Epithelial cell of esophagus (primary cell): Measurements from ENCODE around the gene EED.
"Not testable (repeated sequence)": the region's sequence is repeated elsewhere in the genome, so short reads cannot be mapped to it uniquely, and the experiment has no call there.

Experiments used
- DNase-seq: peaks from one replicate; pipeline ENCODE4 v3.0.0; 2010; ENCODE audit warnings: low read depth
- H3K4me3 ChIP-seq: 2 replicates; pipeline ENCODE4 v1.5.1; 2011; ENCODE audit warnings: mild to moderate bottlenecking, low read length, control low read depth
- CTCF ChIP-seq: IDR thresholded peaks from 2 replicates; pipeline ENCODE4 v1.5.1; 2011; ENCODE audit warnings: low read depth, mild to moderate bottlenecking, low read length, control low read depth, inconsistent platforms; ENCODE audit not compliant: insufficient read depth; ENCODE audit errors: missing control alignments

Gene EED

GRCh38 chr11:86218125-86219084 lies 26.1 kb upstream of the EED start:
- peak; percentile 79 for DNase-seq
- TF ChIP-seq CTCF = peak; percentile 98
- H3K4me3 ChIP-seq = no peak overlapping the region

DNA sequence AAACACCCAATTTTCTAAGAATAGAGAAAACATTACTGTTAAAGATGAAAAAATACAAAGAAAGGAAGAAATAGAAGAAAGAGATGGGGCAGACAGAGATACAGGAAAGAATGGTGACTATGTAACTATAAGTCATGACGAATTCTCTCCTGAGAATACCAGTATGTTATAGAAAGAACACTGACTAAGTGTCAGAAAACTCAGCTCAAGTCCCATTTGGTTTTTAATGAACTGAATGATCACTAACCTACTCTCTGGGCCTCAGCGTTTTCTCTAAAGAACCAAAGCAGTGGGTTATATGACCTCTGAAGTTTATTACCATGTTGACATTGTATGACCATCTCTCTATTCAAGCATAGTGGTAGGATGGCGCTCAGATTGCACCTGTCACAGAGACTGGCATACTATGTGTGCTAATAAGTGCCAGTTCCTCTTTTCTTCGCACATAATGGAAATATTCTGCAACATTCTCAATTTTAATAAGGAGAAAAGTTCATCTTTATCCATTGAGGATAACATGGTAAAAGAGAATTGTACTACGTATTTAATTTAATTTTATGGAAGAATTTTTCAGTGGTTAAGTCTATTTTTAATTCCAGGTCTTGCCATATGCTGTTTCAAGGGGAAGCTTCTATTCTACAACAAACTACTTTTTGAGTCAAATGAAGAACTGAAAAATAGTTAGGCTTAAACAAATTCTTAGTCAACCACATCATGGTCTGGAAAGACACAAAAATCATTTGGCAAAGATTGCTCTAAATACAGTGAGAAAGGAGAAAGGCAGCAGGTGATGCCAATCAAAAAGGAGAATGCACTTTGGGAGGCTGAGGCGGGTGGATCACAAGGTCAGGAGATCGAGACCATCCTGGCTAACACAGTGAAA lies 25.0 kb upstream of the EED start:
- no peak for TF ChIP-seq CTCF
- no peak for DNase-seq
- no peak overlapping the region for H3K4me3 ChIP-seq

DNA sequence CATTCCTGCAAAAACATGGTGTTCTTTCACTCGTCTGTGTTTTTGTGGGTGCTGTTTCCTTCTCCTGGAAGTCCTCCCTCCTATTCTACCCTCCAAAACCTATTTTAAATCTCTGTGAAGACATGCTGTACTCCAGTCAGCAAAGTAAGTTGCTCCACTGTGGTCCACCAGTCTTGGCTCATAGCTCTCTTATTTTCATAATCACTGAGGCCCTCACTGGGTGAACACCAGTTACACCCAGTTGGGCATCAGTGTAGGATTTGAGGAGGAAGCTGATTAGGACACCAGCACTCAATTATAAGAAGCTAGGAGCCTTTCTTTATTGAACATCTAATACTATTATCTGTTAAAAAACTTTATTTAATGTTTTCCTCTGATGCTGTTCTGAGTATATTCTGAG lies 23.9 kb upstream of the EED start:
- H3K4me3 ChIP-seq = no peak overlapping the region
- TF ChIP-seq CTCF = no peak
- no peak for DNase-seq

GRCh38 chr11:86222081-86222480 lies 22.5 kb upstream of the EED start:
- DNase-seq = no peak
- TF ChIP-seq CTCF = no peak

GRCh38 chr11:86224575-86224974 lies 20.0 kb upstream of the EED start:
- not testable (repeated sequence) for H3K4me3 ChIP-seq, DNase-seq

More at GRCh38 chr11:86222081-86222480, 22.5 kb upstream of the EED start:
- H3K4me3 ChIP-seq = no peak overlapping the region

DNA sequence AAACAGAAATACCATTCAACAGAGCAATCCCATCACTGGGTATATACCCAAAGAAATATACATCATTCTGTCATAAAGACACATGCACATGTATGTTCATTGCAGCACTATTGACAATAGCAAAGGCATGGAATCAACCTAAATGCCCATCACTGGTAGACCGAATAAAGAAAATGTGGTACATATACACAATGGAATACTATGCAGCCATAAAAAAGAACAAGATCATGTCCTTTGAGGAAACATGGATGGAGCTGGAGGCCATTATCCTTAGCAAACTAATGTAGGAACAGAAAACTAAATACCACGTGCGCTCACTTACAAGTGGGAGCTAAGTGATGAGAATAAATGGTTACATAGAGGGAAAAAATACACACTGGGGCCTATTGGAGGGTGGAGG lies 19.2 kb upstream of the EED start:
- H3K4me3 ChIP-seq = not testable (repeated sequence)

DNA sequence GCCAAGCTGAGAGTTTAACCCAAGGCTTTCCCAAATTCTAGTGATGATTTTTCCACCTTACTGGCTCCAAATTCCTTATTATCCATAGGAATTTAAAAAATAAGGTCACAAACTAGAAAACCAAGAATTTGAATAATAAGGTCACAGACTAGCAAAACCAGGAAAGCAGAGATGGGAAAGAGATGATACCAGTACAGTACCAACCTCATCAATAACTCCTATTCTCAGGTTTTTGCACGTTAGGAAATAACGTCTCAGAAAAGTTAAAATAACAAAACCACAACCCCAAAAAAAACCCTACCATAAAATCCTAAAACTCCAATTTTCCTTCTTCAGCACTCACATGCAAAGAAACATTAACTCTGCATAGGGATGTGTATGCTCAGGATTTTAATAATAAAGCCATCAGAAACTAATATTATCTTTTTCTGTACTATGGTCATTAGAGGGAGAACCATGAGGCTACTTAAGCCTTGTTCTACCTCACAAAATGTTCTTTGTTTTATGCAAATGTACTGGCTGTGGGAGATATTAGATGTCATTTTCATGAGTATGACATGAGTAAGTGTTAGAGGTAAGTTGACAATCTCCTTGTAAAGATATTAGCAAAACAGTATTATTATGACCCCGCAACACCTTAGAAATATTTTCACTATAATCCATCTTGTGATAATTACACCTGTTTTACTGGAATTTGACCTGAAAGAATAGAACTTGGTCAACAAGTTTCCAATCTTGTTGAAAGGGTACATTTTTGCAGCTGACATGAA lies 16.1 kb upstream of the EED start:
- TF ChIP-seq CTCF = no peak
- H3K4me3 ChIP-seq = no peak overlapping the region
- DNase-seq = no peak

More for the DNA sequence above, 19.2 kb upstream of the EED start:
- not testable (repeated sequence) for DNase-seq

DNA sequence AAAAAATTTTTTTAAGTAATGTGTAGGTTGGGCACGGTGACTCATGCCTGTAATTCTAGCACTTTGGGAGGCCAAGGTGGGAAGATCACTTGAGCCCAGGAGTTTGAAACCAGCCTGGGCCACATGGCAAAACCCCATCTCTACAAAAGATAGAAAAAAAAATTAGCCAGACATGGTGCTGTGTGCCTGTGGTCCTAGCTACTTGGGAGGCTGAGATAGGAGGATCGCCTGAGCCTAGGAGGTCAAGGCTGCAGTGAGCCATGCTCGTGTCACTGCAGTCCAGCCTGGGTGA lies 15.6 kb upstream of the EED start:
- peak; percentile 21 for DNase-seq

More for the DNA sequence above, 15.6 kb upstream of the EED start:
- not testable (repeated sequence) for H3K4me3 ChIP-seq
